HCEC 1CT (cell line): ENCODE results near the gene SLC36A1.
"Not testable (repeated sequence)": the region's sequence is repeated elsewhere in the genome, so short reads cannot be mapped to it uniquely, and the experiment has no call there.

Experiments used
- DNase-seq: peaks from one replicate; pipeline ENCODE4 v3.0.0-alpha.2; 2017

The SLC36A1 gene

GRCh38 chr5:151447174-151448037 lies at the start of gene SLC36A1:
Gene SLC36A1 (plus strand): TSS chr5:151447603. CDS start chr5:151458793, 11,190 bp downstream.
- peak; percentile 86 for DNase-seq

- no peak for DNase-seq
Measured at GRCh38 chr5:151405334-151406160, 41.9 kb upstream of the SLC36A1 start.

GRCh38 chr5:151406322-151406947 lies 41.0 kb upstream of the SLC36A1 start:
- DNase-seq = no peak

GRCh38 chr5:151408591-151409230 lies 38.7 kb upstream of the SLC36A1 start:
- DNase-seq = no peak

- DNase-seq = no peak
Measured at GRCh38 chr5:151413800-151414199, 33.6 kb upstream of the SLC36A1 start.

GRCh38 chr5:151414536-151414935 lies 32.9 kb upstream of the SLC36A1 start:
- DNase-seq = no peak

GRCh38 chr5:151417712-151418111 lies 29.7 kb upstream of the SLC36A1 start:
- no peak for DNase-seq

GRCh38 chr5:151420127-151420526 lies 27.3 kb upstream of the SLC36A1 start:
- no peak for DNase-seq

GRCh38 chr5:151424892-151425523 lies 22.4 kb upstream of the SLC36A1 start:
- no peak for DNase-seq

- DNase-seq = not testable (repeated sequence)
Measured at GRCh38 chr5:151426347-151426746, 21.1 kb upstream of the SLC36A1 start.

GRCh38 chr5:151427258-151427657 lies 20.1 kb upstream of the SLC36A1 start:
- no peak for DNase-seq

GRCh38 chr5:151430731-151431130 lies 16.7 kb upstream of the SLC36A1 start:
- no peak for DNase-seq

GRCh38 chr5:151431666-151432065 lies 15.7 kb upstream of the SLC36A1 start:
- DNase-seq = no peak

GRCh38 chr5:151432210-151432609 lies 15.2 kb upstream of the SLC36A1 start:
- DNase-seq = no peak

GRCh38 chr5:151434570-151435237 lies 12.7 kb upstream of the SLC36A1 start:
- DNase-seq = no peak

- no peak for DNase-seq
Measured at GRCh38 chr5:151448038-151448985, 909 bp downstream of the SLC36A1 start.

GRCh38 chr5:151449297-151449696 lies 1.9 kb downstream of the SLC36A1 start:
- no peak for DNase-seq

- no peak for DNase-seq
Measured at GRCh38 chr5:151449839-151450238, 2.4 kb downstream of the SLC36A1 start.

GRCh38 chr5:151450605-151451004 lies 3.2 kb downstream of the SLC36A1 start:
- no peak for DNase-seq
